HEK293 (cell line): Measurements from ENCODE around the gene ERF.
A peak's percentile ranks its signal among the peaks of the same experiment; 100 is the strongest.

Experiments
- CTCF ChIA-PET: fragments of 350-600 bp; formaldehyde crosslinking; extraction: SDS; loops from one replicate; lab custom pipeline; 2021; ENCODE audit warnings: antibody characterized with exemption; lab: Yijun Ruan, JAX
- POLR2A ChIA-PET: fragments of 300-600 bp; formaldehyde crosslinking; extraction: SDS; loops from one replicate; lab custom pipeline; 2020; ENCODE audit warnings: antibody characterized with exemption, inconsistent platforms; lab: Yijun Ruan, JAX
- H3K27ac ChIP-seq: fragments of 200-500 bp; sonication (Bioruptor generic); 2 replicates; pipeline ENCODE4 v1.5.1; 2014; ENCODE audit warnings: low read depth, low read length, control low read depth, inconsistent platforms; ENCODE audit errors: extremely low read depth
- H3K36me3 ChIP-seq, 2 experiments: fragments of 200-500 bp in 1 of 2; sonication (Bioruptor generic) in 1 of 2; 1 replicate in 1 of 2; 2 replicates in 1 of 2; pipeline ENCODE4 v1.5.1; 2014 to 2017; ENCODE audit warnings: inconsistent platforms in 2 of 2, low read length in 2 of 2; ENCODE audit not compliant: control insufficient read depth in 2 of 2, insufficient read depth in 1 of 2
- H3K4me1 ChIP-seq: fragments of 200-500 bp; sonication (Bioruptor generic); 2 replicates; pipeline ENCODE4 v1.5.1; 2014; ENCODE audit warnings: mild to moderate bottlenecking, low read length, inconsistent platforms; ENCODE audit not compliant: control insufficient read depth, insufficient read depth
- H3K4me3 ChIP-seq: 2 replicates; pipeline ENCODE4 v1.5.1; 2011; ENCODE audit warnings: low read depth, mild to moderate bottlenecking, control low read depth, low read length, moderate library complexity
- H3K9me3 ChIP-seq: fragments of 200-500 bp; sonication (Bioruptor generic); 2 replicates; pipeline ENCODE4 v1.5.1; 2014; ENCODE audit warnings: low read depth, low read length, inconsistent platforms; ENCODE audit not compliant: control insufficient read depth, insufficient read depth
- FEZF1 ChIP-seq: fragments of 450-650 bp; formaldehyde crosslinking; IDR thresholded peaks from 2 replicates; pipeline ENCODE4 v1.5.1; 2016; ENCODE audit warnings: missing biosample characterization, missing genetic modification characterization
- IKZF3 ChIP-seq: fragments of 450-650 bp; IDR thresholded peaks from 2 replicates; pipeline ENCODE4 v1.5.0; 2018; ENCODE audit warnings: missing biosample characterization, mild to moderate bottlenecking, missing genetic modification characterization, moderate library complexity
- OSR2 ChIP-seq: fragments of 450-650 bp; formaldehyde crosslinking; IDR thresholded peaks from 2 replicates; pipeline ENCODE4 v1.5.1; 2016; ENCODE audit warnings: missing biosample characterization, missing genetic modification characterization
- SP2 ChIP-seq: fragments of 450-650 bp; formaldehyde crosslinking; IDR thresholded peaks from 2 replicates; pipeline ENCODE4 v1.5.1; 2016; ENCODE audit warnings: missing biosample characterization, missing genetic modification characterization
- TRIM28 ChIP-seq: IDR thresholded peaks from 2 replicates; pipeline ENCODE4 v1.6.1; 2011; ENCODE audit warnings: low read length, control low read depth, borderline replicate concordance
- TSHZ1 ChIP-seq: fragments of 450-650 bp; formaldehyde crosslinking; IDR thresholded peaks from 2 replicates; pipeline ENCODE4 v1.5.1; 2016; ENCODE audit warnings: missing biosample characterization, missing genetic modification characterization, borderline replicate concordance
- ZBTB44 ChIP-seq: fragments of 450-650 bp; IDR thresholded peaks from 2 replicates; pipeline ENCODE4 v1.5.1; 2018; ENCODE audit warnings: missing biosample characterization, mild to moderate bottlenecking, missing genetic modification characterization
- ZBTB6 ChIP-seq: fragments of 450-650 bp; formaldehyde crosslinking; IDR thresholded peaks from 2 replicates; pipeline ENCODE4 v1.5.1; 2017; ENCODE audit warnings: missing biosample characterization, missing genetic modification characterization
- ZFP69B ChIP-seq: fragments of 450-650 bp; formaldehyde crosslinking; IDR thresholded peaks from 2 replicates; pipeline ENCODE4 v1.5.1; 2016; ENCODE audit warnings: missing biosample characterization, missing genetic modification characterization
- ZNF114 ChIP-seq: fragments of 450-650 bp; formaldehyde crosslinking; IDR thresholded peaks from 2 replicates; pipeline ENCODE4 v1.5.0; 2017; ENCODE audit warnings: missing biosample characterization, missing genetic modification characterization
- ZNF169 ChIP-seq: fragments of 450-650 bp; formaldehyde crosslinking; IDR thresholded peaks from 2 replicates; pipeline ENCODE4 v1.5.1; 2016; ENCODE audit warnings: missing biosample characterization, missing genetic modification characterization
- ZNF324 ChIP-seq: fragments of 450-650 bp; formaldehyde crosslinking; IDR thresholded peaks from 2 replicates; pipeline ENCODE4 v1.5.1; 2016; ENCODE audit warnings: missing biosample characterization, missing genetic modification characterization
- ZNF416 ChIP-seq: fragments of 450-650 bp; formaldehyde crosslinking; IDR thresholded peaks from 2 replicates; pipeline ENCODE4 v1.5.1; 2016; ENCODE audit warnings: missing biosample characterization, missing genetic modification characterization
- ZNF544 ChIP-seq: fragments of 450-650 bp; formaldehyde crosslinking; IDR thresholded peaks from 2 replicates; pipeline ENCODE4 v1.5.0; 2017; ENCODE audit warnings: missing biosample characterization, missing genetic modification characterization
- ZNF548 ChIP-seq: fragments of 450-650 bp; formaldehyde crosslinking; IDR thresholded peaks from 2 replicates; pipeline ENCODE4 v1.5.1; 2016; ENCODE audit warnings: missing biosample characterization, missing genetic modification characterization
- ZNF558 ChIP-seq: fragments of 450-650 bp; formaldehyde crosslinking; IDR thresholded peaks from 2 replicates; pipeline ENCODE4 v1.5.1; 2016; ENCODE audit warnings: missing biosample characterization, missing genetic modification characterization
- ZNF596 ChIP-seq: fragments of 450-650 bp; IDR thresholded peaks from 2 replicates; pipeline ENCODE4 v1.5.0; 2018; ENCODE audit warnings: missing biosample characterization, mild to moderate bottlenecking, missing genetic modification characterization, moderate library complexity
- ZNF664 ChIP-seq: fragments of 450-650 bp; formaldehyde crosslinking; IDR thresholded peaks from 2 replicates; pipeline ENCODE4 v1.5.1; 2016; ENCODE audit warnings: missing biosample characterization, missing genetic modification characterization
- ZNF677 ChIP-seq: fragments of 450-650 bp; IDR thresholded peaks from 2 replicates; pipeline ENCODE4 v1.5.0; 2018; ENCODE audit warnings: missing biosample characterization, mild to moderate bottlenecking, missing genetic modification characterization, moderate library complexity
- ZNF768 ChIP-seq: fragments of 450-650 bp; formaldehyde crosslinking; IDR thresholded peaks from 2 replicates; pipeline ENCODE4 v1.5.1; 2018; ENCODE audit warnings: missing biosample characterization, mild to moderate bottlenecking, missing genetic modification characterization
- ZSCAN30 ChIP-seq: fragments of 450-650 bp; IDR thresholded peaks from 2 replicates; pipeline ENCODE4 v1.5.1; 2018; ENCODE audit warnings: missing biosample characterization, mild to moderate bottlenecking, missing genetic modification characterization, moderate library complexity
- TF ChIP-seq, protein P1 (sequence below): fragments of 450-650 bp; formaldehyde crosslinking; IDR thresholded peaks from 2 replicates; pipeline ENCODE4 v1.5.1; 2016; ENCODE audit warnings: missing biosample characterization, missing genetic modification characterization
- TF ChIP-seq, protein P2 (sequence below): fragments of 450-650 bp; formaldehyde crosslinking; IDR thresholded peaks from 2 replicates; pipeline ENCODE4 v1.5.1; 2016; ENCODE audit warnings: missing biosample characterization, missing genetic modification characterization

Gene ERF

GRCh38 chr19:42284591-42285341 lies 29.8 kb upstream of the ERF start (continued):
- TF ChIP-seq, protein P1, sequence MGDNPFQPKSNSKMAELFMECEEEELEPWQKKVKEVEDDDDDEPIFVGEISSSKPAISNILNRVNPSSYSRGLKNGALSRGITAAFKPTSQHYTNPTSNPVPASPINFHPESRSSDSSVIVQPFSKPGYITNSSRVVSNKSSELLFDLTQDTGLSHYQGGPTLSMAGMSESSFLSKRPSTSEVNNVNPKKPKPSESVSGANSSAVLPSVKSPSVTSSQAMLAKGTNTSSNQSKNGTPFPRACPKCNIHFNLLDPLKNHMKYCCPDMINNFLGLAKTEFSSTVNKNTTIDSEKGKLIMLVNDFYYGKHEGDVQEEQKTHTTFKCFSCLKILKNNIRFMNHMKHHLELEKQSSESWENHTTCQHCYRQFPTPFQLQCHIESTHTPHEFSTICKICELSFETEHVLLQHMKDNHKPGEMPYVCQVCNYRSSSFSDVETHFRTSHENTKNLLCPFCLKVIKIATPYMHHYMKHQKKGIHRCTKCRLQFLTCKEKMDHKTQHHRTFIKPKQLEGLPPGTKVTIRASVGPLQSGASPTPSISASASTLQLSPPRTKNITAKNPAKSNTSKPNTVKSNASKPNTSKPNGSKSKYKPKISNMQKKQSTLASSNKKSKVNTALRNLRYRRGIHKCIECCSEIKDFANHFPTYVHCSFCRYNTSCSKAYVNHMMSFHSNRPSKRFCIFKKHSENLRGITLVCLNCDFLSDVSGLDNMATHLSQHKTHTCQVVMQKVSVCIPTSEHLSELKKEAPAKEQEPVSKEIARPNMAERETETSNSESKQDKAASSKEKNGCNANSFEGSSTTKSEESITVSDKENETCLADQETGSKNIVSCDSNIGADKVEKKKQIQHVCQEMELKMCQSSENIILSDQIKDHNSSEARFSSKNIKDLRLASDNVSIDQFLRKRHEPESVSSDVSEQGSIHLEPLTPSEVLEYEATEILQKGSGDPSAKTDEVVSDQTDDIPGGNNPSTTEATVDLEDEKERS (tag by site-specific recombination), result no peak
- 0 out of 2 replicates have a peak, but pooled peaks have one; percentile 39 for TF ChIP-seq ZNF324 (tag by site-specific recombination)

- Histone ChIP-seq H3K27ac (peak overlapping the region; percentile 90), H3K36me3 (peaks cover 0 to 25% of the 10 kb centered on the region in 2 experiments; a peak in 1 of 3 replicates), H3K4me3 (peak overlapping the region; percentile 37), H3K9me3 (no peaks in the 10 kb centered on the region), H3K4me1 (peaks cover 49% of the 10 kb centered on the region)
- CTCF ChIA-PET, result no interaction called here
- POLR2A ChIA-PET, result interaction anchor here (1.0 to 12.3 kb wide), 2 partner anchors 11 to 37 kb away, joined by 4 to 242 read pairs; partner anchors contain the start of gene GSK3A
- TF ChIP-seq ZBTB44 (0 out of 2 replicates have a peak, but pooled peaks have one; percentile 33), ZNF544 (tag by site-specific recombination) (no peak), ZNF664 (tag by site-specific recombination) (no peak), IKZF3 (tag by site-specific recombination) (0 out of 2 replicates have a peak, but pooled peaks have one; percentile 20), SP2 (tag by site-specific recombination) (no peak), ZSCAN30 (tag by site-specific recombination) (no peak), TRIM28 (no peak), ZNF169 (no peak), ZNF596 (tag by site-specific recombination) (peak; percentile 26; the same call in 1 of the 2 replicates), ZNF768 (tag by site-specific recombination) (no peak), ZNF416 (tag by site-specific recombination) (no peak), TSHZ1 (no peak), ZNF677 (tag by site-specific recombination) (peak; percentile 37; the same call in 1 of the 2 replicates), FEZF1 (no peak), ZNF548 (no peak), OSR2 (tag by site-specific recombination) (no peak), ZNF558 (tag by site-specific recombination) (no peak), ZNF114 (tag by site-specific recombination) (no peak), ZFP69B (no peak), ZBTB6 (tag by site-specific recombination) (no peak)
- TF ChIP-seq, protein P2, sequence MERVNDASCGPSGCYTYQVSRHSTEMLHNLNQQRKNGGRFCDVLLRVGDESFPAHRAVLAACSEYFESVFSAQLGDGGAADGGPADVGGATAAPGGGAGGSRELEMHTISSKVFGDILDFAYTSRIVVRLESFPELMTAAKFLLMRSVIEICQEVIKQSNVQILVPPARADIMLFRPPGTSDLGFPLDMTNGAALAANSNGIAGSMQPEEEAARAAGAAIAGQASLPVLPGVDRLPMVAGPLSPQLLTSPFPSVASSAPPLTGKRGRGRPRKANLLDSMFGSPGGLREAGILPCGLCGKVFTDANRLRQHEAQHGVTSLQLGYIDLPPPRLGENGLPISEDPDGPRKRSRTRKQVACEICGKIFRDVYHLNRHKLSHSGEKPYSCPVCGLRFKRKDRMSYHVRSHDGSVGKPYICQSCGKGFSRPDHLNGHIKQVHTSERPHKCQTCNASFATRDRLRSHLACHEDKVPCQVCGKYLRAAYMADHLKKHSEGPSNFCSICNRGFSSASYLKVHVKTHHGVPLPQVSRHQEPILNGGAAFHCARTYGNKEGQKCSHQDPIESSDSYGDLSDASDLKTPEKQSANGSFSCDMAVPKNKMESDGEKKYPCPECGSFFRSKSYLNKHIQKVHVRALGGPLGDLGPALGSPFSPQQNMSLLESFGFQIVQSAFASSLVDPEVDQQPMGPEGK (tag by site-specific recombination), result no peak
These were observed 29.2 kb upstream of the ERF start for GRCh38 chr19:42284066-42284501.
